DND-41 (cell line): ENCODE measurements around the gene DEXI.

Source experiments
- ATAC-seq: fragments of 200-7000 bp; cut with Tn5 transposase; 3 replicates; pipeline ENCODE4 v1.9.1; 2021; ENCODE audit warnings: low read depth; ENCODE audit not compliant: insufficient read depth
- DNase-seq: peaks from one replicate; pipeline ENCODE4 v3.0.0-alpha.2; 2020
- H2AFZ ChIP-seq: 2 replicates; pipeline ENCODE4 v1.6.0; 2012; ENCODE audit warnings: low read depth, low read length
- H3K27ac ChIP-seq: 2 replicates; pipeline ENCODE4 v1.5.1; 2012; ENCODE audit warnings: low read length, inconsistent platforms
- H3K27me3 ChIP-seq: fragments of 200-600 bp; sonication (generic); 2 replicates; pipeline ENCODE4 v1.6.0; 2012; ENCODE audit warnings: low read length, mild to moderate bottlenecking, inconsistent platforms; ENCODE audit not compliant: insufficient read depth, poor library complexity
- H3K36me3 ChIP-seq: 2 replicates; pipeline ENCODE4 v1.5.1; 2012; ENCODE audit warnings: low read length, inconsistent platforms; ENCODE audit not compliant: insufficient read depth
- H3K4me1 ChIP-seq: 2 replicates; pipeline ENCODE4 v1.5.1; 2012; ENCODE audit warnings: mild to moderate bottlenecking, low read length; ENCODE audit not compliant: insufficient read depth
- H3K4me2 ChIP-seq: 2 replicates; pipeline ENCODE4 v1.6.0; 2012; ENCODE audit warnings: mild to moderate bottlenecking, moderate library complexity, low read length, inconsistent platforms; ENCODE audit not compliant: insufficient read depth
- H3K4me3 ChIP-seq, 2 experiments: fragments of 200-600 bp in 1 of 2; shearing (Covaris generic) in 1 of 2; 2 replicates each; pipeline ENCODE4 v1.5.1; 2012 to 2016; ENCODE audit warnings: inconsistent platforms in 2 of 2, low read length in 2 of 2, mild to moderate bottlenecking in 2 of 2, low read depth in 1 of 2, moderate library complexity in 1 of 2
- H3K79me2 ChIP-seq: 2 replicates; pipeline ENCODE4 v1.6.0; 2012; ENCODE audit warnings: low read length, inconsistent platforms; ENCODE audit not compliant: insufficient read depth
- H3K9ac ChIP-seq: 2 replicates; pipeline ENCODE4 v1.6.0; 2012; ENCODE audit warnings: low read depth, mild to moderate bottlenecking, inconsistent platforms, low read length, moderate library complexity
- H3K9me3 ChIP-seq: 2 replicates; pipeline ENCODE4 v1.5.1; 2012; ENCODE audit warnings: low read length, moderate library complexity, mild to moderate bottlenecking, inconsistent platforms; ENCODE audit not compliant: insufficient read depth, severe bottlenecking
- H4K20me1 ChIP-seq: 2 replicates; pipeline ENCODE4 v1.6.0; 2012; ENCODE audit warnings: low read length; ENCODE audit not compliant: insufficient read depth
- CTCF ChIP-seq: IDR thresholded peaks from 2 replicates; pipeline ENCODE4 v1.5.1; 2012; ENCODE audit warnings: borderline replicate concordance, low read length, moderate library complexity, mild to moderate bottlenecking; ENCODE audit not compliant: poor library complexity, severe bottlenecking; ENCODE audit errors: extremely low read depth
- EZH2 ChIP-seq: IDR thresholded peaks from 3 replicates; pipeline ENCODE4 v1.6.1; 2012; ENCODE audit warnings: borderline replicate concordance, low read depth, mild to moderate bottlenecking, moderate library complexity, low read length, inconsistent platforms; ENCODE audit not compliant: severe bottlenecking

The DEXI gene

GRCh38 chr16:10895053-10895946, 47.0 kb downstream of the DEXI start:
- no peak overlapping the region for H3K9ac ChIP-seq
- H3K79me2 ChIP-seq: no peaks in the 10 kb centered on the region
- no peak overlapping the region for H2AFZ ChIP-seq
- H3K4me1 ChIP-seq: no peaks in the 10 kb centered on the region
- no peaks in the 10 kb centered on the region for H3K36me3 ChIP-seq
- no peak for TF ChIP-seq EZH2
- H3K9me3 ChIP-seq: no peaks in the 10 kb centered on the region
- no peak overlapping the region for H3K4me2 ChIP-seq
- no peak overlapping the region for H3K27ac ChIP-seq
- no peak overlapping the region for H3K4me3 ChIP-seq
- DNase-seq: peak; percentile 78
- H3K27me3 ChIP-seq: no peaks in the 10 kb centered on the region
- ATAC-seq: peak; percentile 95
- H4K20me1 ChIP-seq: peaks cover 4% of the 10 kb centered on the region; the same call in 1 of the 2 replicates

- no peak for ATAC-seq
- H3K27ac ChIP-seq: no peak overlapping the region
These were observed 49.4 kb downstream of the DEXI start for GRCh38 chr16:10892782-10893318.

GRCh38 chr16:10889855-10890254, 52.4 kb downstream of the DEXI start:
- H3K36me3 ChIP-seq: no peaks in the 10 kb centered on the region
- no peak overlapping the region for H3K4me2 ChIP-seq
- H3K9me3 ChIP-seq: no peaks in the 10 kb centered on the region
- ATAC-seq (no peak), DNase-seq (no peak)
- no peaks in the 10 kb centered on the region for H3K79me2 ChIP-seq
- no peak overlapping the region for H2AFZ ChIP-seq
- no peak overlapping the region for H3K9ac ChIP-seq
- peaks cover 6% of the 10 kb centered on the region for H3K27me3 ChIP-seq
- H4K20me1 ChIP-seq: no peaks in the 10 kb centered on the region; the same call in 1 of the 2 replicates
- no peak overlapping the region for H3K27ac ChIP-seq
- TF ChIP-seq CTCF: no peak
- no peak overlapping the region for H3K4me3 ChIP-seq
- H3K4me1 ChIP-seq: no peaks in the 10 kb centered on the region

More at GRCh38 chr16:10892782-10893318, 49.4 kb downstream of the DEXI start:
- Histone ChIP-seq H3K4me2 (no peak overlapping the region), H3K36me3 (no peaks in the 10 kb centered on the region), H3K4me1 (no peaks in the 10 kb centered on the region), H3K9ac (no peak overlapping the region), H4K20me1 (peaks cover 4% of the 10 kb centered on the region; the same call in 1 of the 2 replicates), H3K4me3 (no peak overlapping the region), H3K9me3 (no peaks in the 10 kb centered on the region), H3K79me2 (no peaks in the 10 kb centered on the region), H2AFZ (no peak overlapping the region), H3K27me3 (peaks cover 6% of the 10 kb centered on the region)
- TF ChIP-seq CTCF: no peak
- no peak for TF ChIP-seq EZH2
- no peak for DNase-seq

GRCh38 chr16:10888320-10888937, 53.8 kb downstream of the DEXI start:
- Histone ChIP-seq H3K4me1 (no peaks in the 10 kb centered on the region), H4K20me1 (no peaks in the 10 kb centered on the region), H3K27me3 (peaks cover 11% of the 10 kb centered on the region), H3K4me3 (no peak overlapping the region), H2AFZ (no peak overlapping the region), H3K4me2 (no peak overlapping the region), H3K36me3 (no peaks in the 10 kb centered on the region), H3K9me3 (no peaks in the 10 kb centered on the region), H3K27ac (no peak overlapping the region), H3K9ac (no peak overlapping the region), H3K79me2 (no peaks in the 10 kb centered on the region)
- DNase-seq: no peak
- no peak for TF ChIP-seq EZH2
- TF ChIP-seq CTCF: no peak
- no peak for ATAC-seq
